Stimulated activated CD4-positive, alpha-beta T cell treated with anti-CD3 and anti-CD28 coated beads, TNF-alpha, amount 100 ng/mL, for 1 hour (primary cell): ENCODE measurements around the gene CYLC1.

Source experiments
- DNase-seq, 3 donors: peaks; one replicate each; pipeline ENCODE4 v3.0.0-alpha.2; 2020; ENCODE audit warnings: low read depth in 3 of 3, low spot score in 1 of 3

The CYLC1 gene

DNA sequence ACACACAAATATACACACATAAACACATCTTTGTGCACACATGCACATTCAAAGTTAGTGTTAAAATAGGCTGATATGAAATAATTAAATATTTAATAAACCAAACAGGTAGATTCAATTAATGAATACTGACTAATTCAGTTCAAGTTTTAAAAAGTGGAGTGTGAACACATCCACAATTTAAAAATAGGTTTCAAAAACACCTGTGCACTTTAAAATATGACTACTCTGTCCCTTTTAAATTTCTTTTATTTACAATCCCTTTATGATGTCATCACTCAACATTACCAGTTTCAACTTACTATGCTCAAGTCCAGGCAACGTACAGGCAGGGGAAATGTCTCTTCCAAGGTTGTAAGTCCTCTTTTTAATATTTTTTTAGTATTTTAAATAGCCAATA, at the start of gene CYLC1:
Gene CYLC1 (plus strand): TSS at position 301 of the 400 bp plus-strand sequence. CDS start 37 bp downstream, at position 338.
- no peak for DNase-seq

- no peak for DNase-seq
Observed at GRCh38 chrX:83819304-83819703, 41.6 kb upstream of the CYLC1 start.

- no peak for DNase-seq
Observed at GRCh38 chrX:83829874-83830273, 31.1 kb upstream of the CYLC1 start.

- no peak for DNase-seq
Observed at GRCh38 chrX:83845397-83845796, 15.5 kb upstream of the CYLC1 start.

DNA sequence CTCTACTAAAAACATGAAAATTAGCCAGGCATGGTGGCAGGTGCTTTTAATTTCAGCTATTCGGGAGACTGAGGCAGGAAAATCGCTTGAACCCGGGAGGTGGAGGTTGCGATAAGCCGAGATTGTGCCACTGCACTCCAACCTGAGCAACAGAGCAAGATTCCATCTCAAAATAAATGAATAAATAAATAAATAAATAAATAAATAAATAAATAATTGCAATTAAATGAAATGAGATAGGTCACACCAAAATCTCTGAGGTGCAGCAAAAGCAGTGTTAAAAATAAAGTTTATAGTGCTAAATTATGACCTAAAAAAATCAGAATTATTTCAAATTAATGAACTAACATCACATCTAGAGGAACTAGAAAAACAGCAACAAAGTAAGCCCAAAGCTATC, 13.6 kb upstream of the CYLC1 start:
- no peak for DNase-seq

DNA sequence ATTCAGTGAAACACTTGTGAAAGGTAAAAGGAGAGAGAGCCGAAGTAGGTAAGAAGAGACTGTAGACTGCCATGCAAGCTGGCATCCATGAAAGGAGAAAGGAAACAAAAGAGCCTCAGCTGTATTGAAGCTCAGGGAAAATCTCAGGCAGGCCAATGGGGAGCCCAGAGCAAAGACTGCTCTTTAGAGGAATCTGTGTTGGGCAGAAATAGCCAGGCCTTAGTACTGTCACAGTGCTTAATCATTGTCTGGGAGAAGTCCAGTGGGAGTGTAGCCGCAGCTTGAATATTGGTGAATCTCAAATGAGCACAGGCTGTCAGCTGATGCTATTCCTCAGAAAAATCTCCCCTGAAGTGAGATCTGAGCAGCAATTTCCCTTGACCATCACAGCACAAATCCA, 27.6 kb downstream of the CYLC1 start:
- DNase-seq: no peak

GRCh38 chrX:83892433-83892832, 31.5 kb downstream of the CYLC1 start:
- no peak for DNase-seq

- DNase-seq: no peak
Observed at GRCh38 chrX:83906921-83907320, 46.0 kb downstream of the CYLC1 start.

- no peak for DNase-seq
Observed at GRCh38 chrX:83916525-83916924, 55.6 kb downstream of the CYLC1 start.

- no peak for DNase-seq
Observed at GRCh38 chrX:83934220-83934619, 73.3 kb downstream of the CYLC1 start.
